SK-N-SH (cell line): ENCODE results near the gene IRF3. TPM values are rescaled to one million over a fixed set of nuclear protein-coding genes. Genes with fewer than 3 reads are reported as not detected.

Experiments
- CTCF ChIA-PET: fragments of 300-600, 350-600 bp; formaldehyde crosslinking; extraction: SDS; loops from one replicate; lab custom pipeline; 2021; lab: Yijun Ruan, JAX
- POLR2A ChIA-PET: fragments of 350-600 bp; sonication (Branson Sonifier 250); formaldehyde crosslinking; extraction: SDS; loops from one replicate; lab custom pipeline; 2020; ENCODE audit warnings: antibody characterized with exemption, inconsistent platforms; lab: Yijun Ruan, JAX
- DNase-seq: peaks from one replicate; pipeline ENCODE4 v3.0.0; 2012
- H2AFZ ChIP-seq: fragments of 200-600 bp; sonication (generic); 2 replicates; pipeline ENCODE4 v1.8.1; 2016; ENCODE audit warnings: antibody characterized with exemption, mild to moderate bottlenecking, low read depth
- H3F3A ChIP-seq: fragments of 200-600 bp; sonication (generic); replicated peaks from 2 replicates; pipeline ENCODE3; 2016; ENCODE audit warnings: antibody characterized with exemption, mild to moderate bottlenecking; ENCODE audit not compliant: insufficient read depth
- H3K27ac ChIP-seq, 2 experiments: fragments of 200-500 bp in 1 of 2; fragments of 200-600 bp in 1 of 2; sonication (Bioruptor generic) in 1 of 2; sonication (generic), shearing (Covaris generic) in 1 of 2; 2 replicates each; pipeline versions ENCODE4 v1.5.1 to v1.6.1; 2014 to 2016; ENCODE audit warnings: low read depth in 2 of 2, inconsistent platforms in 1 of 2, low read length in 1 of 2, mild to moderate bottlenecking in 1 of 2, mixed read lengths in 1 of 2
- H3K27me3 ChIP-seq: fragments of 200-600 bp; sonication (generic), shearing (Covaris generic); 2 replicates; pipeline ENCODE4 v1.6.1; 2016; ENCODE audit warnings: mixed run types; ENCODE audit not compliant: insufficient read depth
- H3K36me3 ChIP-seq, 2 experiments: fragments of 200-500 bp in 1 of 2; fragments of 200-600 bp in 1 of 2; sonication (Bioruptor generic) in 1 of 2; sonication (generic) in 1 of 2; replicated peaks in 1 of 2; 2 replicates each; pipeline versions ENCODE3 to v1.5.1; 2014 to 2016; ENCODE audit warnings: low read length in 1 of 2, mild to moderate bottlenecking in 1 of 2; ENCODE audit not compliant: insufficient read depth in 2 of 2, control insufficient read depth in 1 of 2
- H3K4me1 ChIP-seq, 2 experiments: fragments of 200-500 bp in 1 of 2; fragments of 200-600 bp in 1 of 2; sonication (Bioruptor generic) in 1 of 2; sonication (generic), shearing (Covaris generic) in 1 of 2; 2 replicates each; pipeline versions ENCODE4 v1.5.1 to v1.6.1; 2014 to 2016; ENCODE audit warnings: low read depth in 1 of 2, low read length in 1 of 2, mixed run types in 1 of 2; ENCODE audit not compliant: insufficient read depth in 2 of 2, control insufficient read depth in 1 of 2
- H3K4me2 ChIP-seq: fragments of 200-600 bp; sonication (generic), shearing (Covaris generic); 2 replicates; pipeline ENCODE4 v1.6.1; 2017; ENCODE audit warnings: mixed run types
- H3K4me3 ChIP-seq, 2 experiments: fragments of 200-500 bp in 1 of 2; fragments of 200-600 bp in 1 of 2; sonication (Bioruptor generic) in 1 of 2; sonication (generic), shearing (Covaris generic) in 1 of 2; 2 replicates each; pipeline versions ENCODE4 v1.5.1 to v1.8.1; 2014 to 2016; ENCODE audit warnings: low read depth in 2 of 2, inconsistent platforms in 1 of 2, low read length in 1 of 2, mild to moderate bottlenecking in 1 of 2, mixed read lengths in 1 of 2, moderate library complexity in 1 of 2
- H3K79me2 ChIP-seq: fragments of 200-600 bp; sonication (generic); 2 replicates; pipeline ENCODE4 v1.8.1; 2017; ENCODE audit warnings: mild to moderate bottlenecking; ENCODE audit not compliant: insufficient read depth
- H3K9ac ChIP-seq: fragments of 200-600 bp; sonication (generic); 2 replicates; pipeline ENCODE4 v1.6.1; 2017; ENCODE audit warnings: mixed run types
- H3K9me2 ChIP-seq: fragments of 200-600 bp; sonication (generic); 2 replicates; pipeline ENCODE4 v1.6.1; 2017; ENCODE audit warnings: mixed run types
- H3K9me3 ChIP-seq: fragments of 200-600 bp; sonication (generic); 2 replicates; pipeline ENCODE4 v1.6.1; 2017; ENCODE audit warnings: mixed run types, mild to moderate bottlenecking, moderate library complexity
- H4K20me1 ChIP-seq: fragments of 200-600 bp; sonication (generic); 2 replicates; pipeline ENCODE4 v1.6.1; 2017; ENCODE audit warnings: mild to moderate bottlenecking, mixed run types; ENCODE audit not compliant: insufficient read depth
- CHD2 ChIP-seq: fragments of 150-350 bp; IDR thresholded peaks from 2 replicates; pipeline ENCODE4 v1.6.1; 2018; ENCODE audit warnings: low read length; ENCODE audit not compliant: partially characterized antibody
- CTCF ChIP-seq: fragments of 200-600 bp; sonication (generic); IDR thresholded peaks from 2 replicates; pipeline ENCODE4 v1.6.1; 2017; ENCODE audit warnings: antibody characterized with exemption, mild to moderate bottlenecking, moderate library complexity
- EP300 ChIP-seq, 2 experiments: IDR thresholded peaks; 2 replicates each; pipeline versions ENCODE4 v1.4.0 to v1.6.1; 2012; ENCODE audit warnings: borderline replicate concordance in 1 of 2, low read depth in 1 of 2, low read length in 1 of 2
- FOXM1 ChIP-seq: IDR thresholded peaks from 2 replicates; pipeline ENCODE4 v1.4.0; 2012; ENCODE audit warnings: low read depth, mild to moderate bottlenecking
- GATA2 ChIP-seq: sonication (generic); formaldehyde crosslinking; IDR thresholded peaks from 2 replicates; pipeline ENCODE4 v1.5.0; 2020; ENCODE audit warnings: mild to moderate bottlenecking, missing genetic modification reagents
- JUND ChIP-seq: IDR thresholded peaks from 2 replicates; pipeline ENCODE4 v1.4.0; 2012
- RAD21 ChIP-seq: IDR thresholded peaks from 2 replicates; pipeline ENCODE4 v1.6.1; 2012; ENCODE audit warnings: mild to moderate bottlenecking, low read length
- RCOR1 ChIP-seq: fragments of 150-350 bp; IDR thresholded peaks from 2 replicates; pipeline ENCODE4 v1.6.1; 2017; ENCODE audit warnings: antibody characterized with exemption, low read length
- RXRA ChIP-seq: IDR thresholded peaks from 2 replicates; pipeline ENCODE4 v1.4.0; 2012; ENCODE audit warnings: low read depth, mild to moderate bottlenecking, borderline replicate concordance
- TEAD4 ChIP-seq: IDR thresholded peaks from 2 replicates; pipeline ENCODE4 v1.4.0; 2012; ENCODE audit warnings: mild to moderate bottlenecking, borderline replicate concordance; ENCODE audit not compliant: insufficient read depth
- USF2 ChIP-seq: fragments of 150-350 bp; IDR thresholded peaks from 2 replicates; pipeline ENCODE4 v1.6.1; 2017; ENCODE audit warnings: antibody characterized with exemption, low read length, low read depth, borderline replicate concordance
- YY1 ChIP-seq: IDR thresholded peaks from 2 replicates; pipeline ENCODE4 v1.4.0; 2012; ENCODE audit warnings: low read depth, mild to moderate bottlenecking
- WGBS: methylation state at CpG from one replicate; pipeline ENCODE4 v1.1.6; 2017; ENCODE audit warnings: low lambda C conversion rate; 5-methylcytosine and 5-hydroxymethylcytosine counted together
- polyA plus RNA-seq, 3 experiments: library from polyadenylated mRNA; depleted of rRNA; stranded (reverse); fragments of >200 nt; gene quantifications; 2 replicates each; pipeline ENCODE4 v1.2.3, GENCODE V29; 2012
- TF ChIP-seq, protein P1 (sequence below): fragments of 150-350 bp; IDR thresholded peaks from 2 replicates; pipeline ENCODE4 v1.6.1; 2016; ENCODE audit warnings: mild to moderate bottlenecking, low read depth, low read length

IRF3 gene
- polyA plus RNA-seq, 1 of the 3 experiments (the other 2 are of a cell fraction) = 112 TPM

GRCh38 chr19:49678985-49679770 lies 13.5 kb upstream of the IRF3 start:
- Histone ChIP-seq H4K20me1 (peaks cover 54% of the 10 kb centered on the region), H3K9me2 (no peaks in the 10 kb centered on the region), H3F3A (peaks cover 16% of the 10 kb centered on the region), H3K4me1 (peaks cover 20 to 25% of the 10 kb centered on the region in 2 experiments; a peak in 3 of 4 replicates), H3K36me3 (peaks cover 20 to 24% of the 10 kb centered on the region in 2 experiments), H3K79me2 (peaks cover 61% of the 10 kb centered on the region), H3K27ac (no peak overlapping the region; a peak in 2 of 4 replicates), H3K9ac (no peak overlapping the region), H3K27me3 (no peaks in the 10 kb centered on the region), H2AFZ (no peak overlapping the region), H3K9me3 (no peaks in the 10 kb centered on the region), H3K4me3 (peak overlapping the region in 1 of 2 experiments; percentile 98; a peak in 3 of 4 replicates), H3K4me2 (peak overlapping the region; percentile 97; the same call in 1 of the 2 replicates)
- 68% methylated on average over 9 of the region's 12 CpGs for WGBS
- no peak for DNase-seq
- ChIA-PET POLR2A (no interaction called here), CTCF (interaction anchor here (0.8 to 8.8 kb wide), 10 partner anchors 9 to 188 kb away, joined by 3 to 78 read pairs (median 4); partner anchors contain the start of genes ADM5, BCL2L12, CPT1C and IRF3)
- TF ChIP-seq YY1 (no peak), FOXM1 (no peak), GATA2 (CRISPR knock-in tag) (no peak), EP300 (IDR thresholded peaks at IDR 0.05; ENCODE audit: borderline replicate concordance in 1 of 2, low read depth in 1 of 2, low read length in 1 of 2) (no peak), JUND (no peak), USF2 (no peak), TEAD4 (no peak)
- TF ChIP-seq, protein P1, sequence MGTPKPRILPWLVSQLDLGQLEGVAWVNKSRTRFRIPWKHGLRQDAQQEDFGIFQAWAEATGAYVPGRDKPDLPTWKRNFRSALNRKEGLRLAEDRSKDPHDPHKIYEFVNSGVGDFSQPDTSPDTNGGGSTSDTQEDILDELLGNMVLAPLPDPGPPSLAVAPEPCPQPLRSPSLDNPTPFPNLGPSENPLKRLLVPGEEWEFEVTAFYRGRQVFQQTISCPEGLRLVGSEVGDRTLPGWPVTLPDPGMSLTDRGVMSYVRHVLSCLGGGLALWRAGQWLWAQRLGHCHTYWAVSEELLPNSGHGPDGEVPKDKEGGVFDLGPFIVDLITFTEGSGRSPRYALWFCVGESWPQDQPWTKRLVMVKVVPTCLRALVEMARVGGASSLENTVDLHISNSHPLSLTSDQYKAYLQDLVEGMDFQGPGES = no peak

GRCh38 chr19:49677901-49678674 lies 12.4 kb upstream of the IRF3 start:
- no peaks in the 10 kb centered on the region for H3K27me3 ChIP-seq
- H3F3A ChIP-seq = peaks cover 22% of the 10 kb centered on the region
- H3K27ac ChIP-seq = peak overlapping the region; percentile 89 to 95
- peak overlapping the region; percentile 97 for H3K4me2 ChIP-seq
- no peak overlapping the region for H2AFZ ChIP-seq
- 2% methylated on average over 17 of the region's 21 CpGs for WGBS
- H4K20me1 ChIP-seq = peaks cover 48% of the 10 kb centered on the region
- H3K9me2 ChIP-seq = no peaks in the 10 kb centered on the region
- no peaks in the 10 kb centered on the region for H3K9me3 ChIP-seq
- TF ChIP-seq RXRA (no peak), CTCF (peak; percentile 72), RCOR1 (0 out of 2 replicates have a peak, but pooled peaks have one; percentile 7), RAD21 (peak; percentile 60), CHD2 (peak; percentile 73)
- ChIA-PET POLR2A (interaction anchor here (0.6 to 2.1 kb wide), 3 partner anchors 11 to 37 kb away, joined by 3 to 11 read pairs (median 4); partner anchors contain the start of genes ADM5 and CPT1C), CTCF (interaction anchor here (0.8 to 8.8 kb wide), 15 partner anchors 8 to 175 kb away, joined by 3 to 78 read pairs (median 4); partner anchors contain the start of genes ADM5, BCL2L12, CPT1C and FUZ)
- DNase-seq = peak; percentile 81
- H3K4me3 ChIP-seq = peak overlapping the region; percentile 90 to 98
- H3K4me1 ChIP-seq = peaks cover 20 to 25% of the 10 kb centered on the region in 2 experiments; a peak in 3 of 4 replicates
- peaks cover 59% of the 10 kb centered on the region for H3K79me2 ChIP-seq
- H3K9ac ChIP-seq = peak overlapping the region; percentile 97
- peaks cover 13 to 21% of the 10 kb centered on the region in 2 experiments for H3K36me3 ChIP-seq
